A673 (cell line): ENCODE results near the gene ALDOA. TPM values are rescaled to one million over a fixed set of nuclear protein-coding genes. Genes with fewer than 3 reads are reported as not detected.
"Not testable (repeated sequence)": the region's sequence is repeated elsewhere in the genome, so short reads cannot be mapped to it uniquely, and the experiment has no call there.

Experiments used
- Bru-seq: library from RNA; stranded (reverse); fragments of 400-500 nt; gene quantifications from one replicate; lab custom pipeline; 2021; lab: Mats Ljungman, UMichigan
- BruChase-seq, 2 experiments: library from RNA; stranded (reverse); fragments of 400-500 nt; gene quantifications; one replicate each; lab custom pipeline; 2021; lab: Mats Ljungman, UMichigan
- BruUV-seq: library from RNA; stranded (reverse); fragments of 400-500 nt; replicated peaks from 2 replicates; lab custom pipeline; 2021; lab: Mats Ljungman, UMichigan
- CTCF ChIA-PET: fragments of 300-600 bp; sonication (Branson Sonifier 250); formaldehyde crosslinking; loops from one replicate; lab custom pipeline; 2022; ENCODE audit warnings: antibody characterized with exemption; lab: Charles Lee
- POLR2A ChIA-PET: fragments of 300-600 bp; sonication (Branson Sonifier 250); formaldehyde crosslinking; loops from one replicate; lab custom pipeline; 2022; ENCODE audit warnings: antibody characterized with exemption; ENCODE audit not compliant: low non-redundant PET; lab: Charles Lee
- DNase-seq: peaks from one replicate; pipeline ENCODE4 v3.0.0-alpha.2; 2015; ENCODE audit warnings: low spot score
- H3K27ac ChIP-seq: fragments of 200-600 bp; sonication (generic); 2 replicates; pipeline ENCODE4 v1.5.1; 2016; ENCODE audit warnings: mixed run types, low read depth, mild to moderate bottlenecking, mixed read lengths, antibody characterized with exemption, low read length; ENCODE audit not compliant: poor library complexity, severe bottlenecking
- H3K27me3 ChIP-seq: fragments of 200-600 bp; sonication (generic); replicated peaks from 2 replicates; pipeline ENCODE4 v1.6.1; 2017; ENCODE audit warnings: mixed run types, low read depth, mild to moderate bottlenecking, mixed read lengths, antibody characterized with exemption, low read length; ENCODE audit not compliant: insufficient read depth, poor library complexity
- H3K36me3 ChIP-seq: fragments of 200-600 bp; sonication (generic); 2 replicates; pipeline ENCODE4 v1.6.1; 2016; ENCODE audit warnings: mixed run types, mild to moderate bottlenecking, mixed read lengths, antibody characterized with exemption, low read length; ENCODE audit not compliant: insufficient read depth, poor library complexity, severe bottlenecking
- H3K4me1 ChIP-seq: fragments of 200-600 bp; sonication (generic); 2 replicates; pipeline ENCODE4 v1.6.1; 2017; ENCODE audit warnings: mixed run types, mild to moderate bottlenecking, mixed read lengths, antibody characterized with exemption, low read length; ENCODE audit not compliant: insufficient read depth, poor library complexity, severe bottlenecking
- H3K4me3 ChIP-seq: fragments of 200-600 bp; sonication (generic); 2 replicates; pipeline ENCODE4 v1.5.1; 2016; ENCODE audit warnings: low read depth, mixed run types, mild to moderate bottlenecking, mixed read lengths, low read length; ENCODE audit not compliant: poor library complexity, severe bottlenecking
- H3K9me3 ChIP-seq: fragments of 200-600 bp; sonication (generic); 2 replicates; pipeline ENCODE4 v1.6.1; 2016; ENCODE audit warnings: mixed run types, low read depth, mild to moderate bottlenecking, mixed read lengths, antibody characterized with exemption, low read length; ENCODE audit not compliant: poor library complexity, severe bottlenecking
- CTCF ChIP-seq: fragments of 300-800, 200-600 bp; sonication (generic); conservative IDR thresholded peaks from 2 replicates; pipeline ENCODE4 v1.5.1; 2017; ENCODE audit warnings: low read depth, mild to moderate bottlenecking, antibody characterized with exemption, low read length, moderate library complexity, mixed read lengths
- EZH2 ChIP-seq: fragments of 200-600 bp; sonication (generic); IDR thresholded peaks from 2 replicates; pipeline ENCODE4 v1.6.1; 2017; ENCODE audit warnings: borderline replicate concordance, low read depth, mild to moderate bottlenecking, mixed read lengths, antibody characterized with exemption, low read length; ENCODE audit not compliant: poor library complexity, severe bottlenecking
- intact Hi-C: fragments of 100-400 bp; cut with micrococcal nuclease; formaldehyde crosslinking; loops from one replicate; pipeline ENCODE4 v1.10.0; 2022; ENCODE audit not compliant: unreplicated experiment
- long read RNA-seq: library from polyadenylated mRNA; stranded (forward); transcript quantifications from one replicate; pipeline ENCODE4 v2.0.0, GENCODE V29; 2022
- total RNA-seq: library from RNA; stranded (reverse); gene quantifications from 2 replicates; pipeline ENCODE4 v1.2.3, GENCODE V29; 2021

The ALDOA gene
- total RNA-seq (1,552 and 1,729 TPM in 2 replicates), Bru-seq, nascent RNA (percentile 87 among the genes with signal in this experiment), BruChase-seq, experiment 1, labeled RNA remaining after a 2-hour chase (percentile 91 among the genes with signal in this experiment), BruChase-seq, experiment 2, labeled RNA remaining after a 6-hour chase (percentile 97 among the genes with signal in this experiment)
- long read RNA-seq, transcript ALDOA-219 (8 exons, 1,499 nt): minor isoform, 31 of 3,070 reads
- long read RNA-seq, transcript ALDOA-209 (9 exons, 1,579 nt): major isoform, 2,480 of 3,070 reads
- long read RNA-seq, transcript ALDOA-206 (9 exons, 1,550 nt): minor isoform, 429 of 3,070 reads
- long read RNA-seq, transcript ALDOA-210 (10 exons, 1,672 nt): minor isoform, 21 of 3,070 reads
- long read RNA-seq, partial matches to known transcripts: 79 of 3,070 reads
- long read RNA-seq, other reads (novel, unspliced or antisense): 18 of 3,070 reads

GRCh38 chr16:30065102-30065942, at the start of gene ALDOA:
Gene ALDOA (plus strand): TSS chr16:30065760. CDS start chr16:30066898, 1,138 bp downstream.
- intact Hi-C loops: loop anchor here (10.0 kb wide), 1 partner anchor 629 kb away; the partner anchor contains the start of gene SRCAP
- TSS peak; percentile 85 for BruUV-seq
- ChIA-PET CTCF (no interaction called here), POLR2A (interaction anchor here (0.6 to 0.7 kb wide), 2 partner anchors 26 to 1077 kb away, joined by 3 read pairs; partner anchors contain the start of gene TBX6)
- H3K27ac ChIP-seq: peak within 1 kb of the TSS; percentile 97
- H3K9me3 ChIP-seq: no peaks in the 10 kb centered on the region
- peak within 1 kb of the TSS; percentile 85 for H3K4me3 ChIP-seq
- peak; percentile 99 for DNase-seq
- peaks cover 41% of the 10 kb centered on the region for H3K36me3 ChIP-seq
- TF ChIP-seq CTCF (no peak), EZH2 (no peak)
- peaks cover 47% of the 10 kb centered on the region for H3K4me1 ChIP-seq
- H3K27me3 ChIP-seq: no peaks in the 10 kb centered on the region

- no peak for DNase-seq
- BruUV-seq: no TSS peak
- TF ChIP-seq CTCF: no peak
- TF ChIP-seq EZH2: no peak
- H3K4me1 ChIP-seq: no peaks in the 10 kb centered on the region
- no peak overlapping the region for H3K27ac ChIP-seq
- CTCF ChIA-PET: no interaction called here
- POLR2A ChIA-PET: no interaction called here
- H3K9me3 ChIP-seq: no peaks in the 10 kb centered on the region
- no peaks in the 10 kb centered on the region for H3K27me3 ChIP-seq
- intact Hi-C loops: no loop called here
- H3K36me3 ChIP-seq: no peaks in the 10 kb centered on the region
- H3K4me3 ChIP-seq: no peak overlapping the region
Observed at GRCh38 chr16:30016555-30017276, 48.8 kb upstream of the ALDOA start.

GRCh38 chr16:30017277-30017656, 48.3 kb upstream of the ALDOA start:
- Histone ChIP-seq H3K27me3 (no peaks in the 10 kb centered on the region), H3K9me3 (no peaks in the 10 kb centered on the region), H3K27ac (no peak overlapping the region), H3K4me1 (no peaks in the 10 kb centered on the region), H3K4me3 (no peak overlapping the region), H3K36me3 (no peaks in the 10 kb centered on the region)
- TF ChIP-seq EZH2 (no peak), CTCF (no peak)
- POLR2A ChIA-PET: no interaction called here
- intact Hi-C loops: no loop called here
- DNase-seq: no peak
- CTCF ChIA-PET: no interaction called here
- BruUV-seq: no TSS peak

- H3K36me3 ChIP-seq, DNase-seq, BruUV-seq, CTCF ChIA-PET, H3K27ac ChIP-seq, H3K4me1 ChIP-seq, H3K4me3 ChIP-seq, intact Hi-C loops, H3K27me3 ChIP-seq, POLR2A ChIA-PET, H3K9me3 ChIP-seq: not testable (repeated sequence)
Observed at GRCh38 chr16:30017937-30018336, 47.6 kb upstream of the ALDOA start.
